ENCODE results near the gene FLRT1.

The FLRT1 gene

DNA sequence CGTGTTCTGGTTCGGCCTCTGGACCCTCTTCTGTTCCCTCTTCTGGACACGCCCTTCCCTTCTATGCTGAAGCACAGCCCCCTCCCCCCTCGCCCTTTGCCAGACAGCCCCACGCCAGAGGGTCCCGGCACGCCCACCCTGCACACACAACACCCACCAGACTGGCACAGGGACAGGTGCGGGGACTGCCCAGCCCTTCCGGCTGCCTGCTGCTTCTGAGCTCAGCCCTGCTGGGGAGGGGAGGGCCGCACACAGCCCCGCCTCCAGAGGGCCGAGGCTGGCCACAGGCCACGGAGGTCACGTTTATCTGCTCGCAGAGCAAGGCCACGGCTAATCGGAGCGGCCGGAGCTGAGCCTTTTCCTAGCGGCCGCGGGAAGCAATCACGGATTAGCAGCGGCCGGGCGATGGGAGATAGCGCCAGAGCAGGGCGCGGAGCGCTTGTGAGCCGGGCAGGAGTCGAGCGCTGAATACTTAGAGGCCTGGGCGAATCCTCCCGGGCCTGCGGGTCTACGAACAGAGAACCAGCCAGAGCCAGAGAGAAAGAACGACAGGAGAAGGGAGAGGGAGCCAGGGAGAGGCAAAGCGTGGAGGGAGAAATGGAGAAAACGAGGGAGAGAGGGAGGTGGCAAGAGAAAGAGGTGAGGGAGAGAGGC lies 28.0 kb upstream of the FLRT1 start:
- DNase-seq: no peak

DNA sequence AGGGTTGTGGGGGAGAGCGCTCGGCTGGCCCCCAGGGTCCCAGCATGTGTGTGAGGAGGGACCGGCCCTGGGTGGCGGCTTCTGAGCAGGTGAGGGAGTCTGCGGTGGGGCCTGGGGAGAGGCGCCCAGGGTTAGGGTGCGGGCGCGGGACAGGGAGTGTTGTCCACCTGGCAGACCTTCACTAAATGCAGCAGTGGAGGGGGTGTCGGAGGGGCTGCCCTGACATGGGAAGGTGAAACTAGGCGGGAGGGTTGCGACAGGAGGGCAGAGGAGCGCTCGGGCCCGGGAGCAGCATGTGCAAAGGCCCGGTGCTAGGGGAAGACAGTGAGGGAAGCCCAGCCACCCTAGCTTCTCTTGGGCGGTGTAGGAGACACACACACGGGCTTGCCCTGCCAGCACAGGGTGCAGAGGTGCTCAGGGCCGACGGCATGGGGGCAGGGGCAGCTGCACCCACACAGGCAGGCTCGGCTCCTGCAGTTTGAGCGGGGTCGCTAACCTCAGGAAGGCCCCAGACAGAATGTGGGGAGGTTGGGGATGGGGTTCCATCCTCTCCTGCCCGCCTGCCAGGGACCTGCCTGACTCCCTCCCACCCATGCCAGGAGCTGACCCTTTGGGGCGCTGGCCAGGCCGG lies 27.3 kb upstream of the FLRT1 start:
- DNase-seq: no peak

DNA sequence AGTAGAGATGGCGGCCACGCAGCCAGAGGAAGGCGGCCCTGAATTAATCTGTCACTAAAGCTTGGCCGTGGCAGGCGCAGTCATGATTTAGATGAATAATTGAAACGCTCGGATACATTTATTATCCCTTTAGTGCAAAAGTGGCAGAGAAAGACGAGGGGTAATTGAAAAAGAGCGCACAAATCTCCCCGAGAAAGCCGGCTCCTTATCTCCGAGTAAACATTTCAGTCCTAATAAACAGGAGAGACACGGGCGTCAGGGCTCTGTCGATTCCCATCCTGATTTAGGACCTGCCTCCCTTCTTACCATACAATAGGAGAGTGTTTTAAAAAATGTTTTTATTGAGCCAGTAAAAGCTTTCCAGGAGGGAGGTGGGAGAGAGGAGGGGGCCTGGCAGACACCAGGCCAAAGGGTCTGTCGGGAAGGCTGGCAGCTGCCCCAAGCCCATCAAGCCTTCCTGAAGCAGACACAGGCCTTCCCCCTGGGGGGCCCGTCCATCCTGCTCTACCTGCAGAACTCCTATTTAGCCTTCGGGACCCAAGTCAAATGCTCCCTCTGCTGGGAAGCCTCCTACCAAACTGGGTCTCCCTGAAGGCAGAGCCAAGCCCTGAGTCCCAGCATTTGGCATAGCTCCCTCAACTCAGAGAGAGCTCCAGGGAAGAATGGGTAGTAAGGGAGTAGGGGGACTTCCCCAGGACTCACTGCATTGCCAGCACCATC lies 26.7 kb upstream of the FLRT1 start:
- no peak for DNase-seq

DNA sequence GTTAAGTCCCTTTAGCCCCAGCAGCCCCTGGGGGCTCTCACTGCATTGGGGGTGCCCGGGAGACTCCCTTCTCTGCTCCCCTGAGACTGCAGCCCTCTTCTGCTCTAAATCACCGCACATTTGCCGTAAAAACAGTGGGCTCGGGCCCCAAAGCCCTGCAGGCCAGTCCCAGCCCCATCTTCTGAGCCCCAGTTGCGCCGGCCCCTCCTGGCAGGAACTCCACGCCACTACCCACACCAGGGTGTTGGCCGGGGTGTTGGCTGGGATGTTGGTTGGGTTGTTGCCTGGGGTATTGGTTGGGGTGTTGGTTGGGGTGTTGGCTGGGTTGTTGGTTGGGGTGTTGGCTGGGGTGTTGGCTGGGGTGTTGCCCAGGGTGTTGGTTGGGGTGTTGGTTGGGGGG lies 26.0 kb upstream of the FLRT1 start:
- DNase-seq: no peak

DNA sequence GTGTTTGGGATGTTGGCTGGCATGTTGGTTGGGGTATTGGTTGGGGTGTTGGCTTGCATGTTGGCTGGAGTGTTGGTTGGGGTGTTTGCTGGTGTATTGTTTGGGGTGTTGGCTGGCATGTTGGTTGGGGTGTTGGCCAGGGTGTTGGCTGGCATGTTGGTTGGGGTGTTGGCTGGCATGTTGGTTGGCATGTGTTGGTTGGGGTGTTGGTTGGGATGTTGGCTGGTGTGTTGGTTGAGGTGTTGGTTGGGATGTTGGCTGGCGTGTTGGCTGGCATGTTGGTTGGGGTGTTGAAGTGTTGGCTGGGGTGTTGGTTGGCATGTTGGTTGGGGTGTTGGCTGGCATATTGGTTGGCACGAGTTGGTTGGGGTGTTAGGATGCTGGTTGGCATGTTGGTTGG lies 24.9 kb upstream of the FLRT1 start:
- no peak for DNase-seq

DNA sequence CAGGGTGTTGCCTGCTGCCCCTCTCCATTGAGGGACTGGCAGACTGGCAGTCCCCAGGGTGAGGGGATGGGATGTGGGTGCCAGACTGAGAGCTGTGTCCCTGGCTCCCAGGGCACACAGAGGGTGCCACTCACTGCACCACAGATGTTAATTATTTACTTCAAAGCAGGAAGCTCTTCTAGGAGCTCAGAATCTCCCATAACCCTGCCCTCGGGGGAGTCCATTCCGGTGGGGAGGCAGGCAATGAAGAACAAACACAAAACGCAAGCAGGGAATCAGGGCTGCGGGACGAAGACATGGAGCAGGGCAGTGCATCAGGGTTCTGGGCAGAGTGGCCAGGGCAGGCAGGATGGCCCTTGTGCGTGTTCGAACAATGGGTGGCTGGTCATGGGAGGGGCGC lies 24.4 kb upstream of the FLRT1 start:
- DNase-seq: no peak

DNA sequence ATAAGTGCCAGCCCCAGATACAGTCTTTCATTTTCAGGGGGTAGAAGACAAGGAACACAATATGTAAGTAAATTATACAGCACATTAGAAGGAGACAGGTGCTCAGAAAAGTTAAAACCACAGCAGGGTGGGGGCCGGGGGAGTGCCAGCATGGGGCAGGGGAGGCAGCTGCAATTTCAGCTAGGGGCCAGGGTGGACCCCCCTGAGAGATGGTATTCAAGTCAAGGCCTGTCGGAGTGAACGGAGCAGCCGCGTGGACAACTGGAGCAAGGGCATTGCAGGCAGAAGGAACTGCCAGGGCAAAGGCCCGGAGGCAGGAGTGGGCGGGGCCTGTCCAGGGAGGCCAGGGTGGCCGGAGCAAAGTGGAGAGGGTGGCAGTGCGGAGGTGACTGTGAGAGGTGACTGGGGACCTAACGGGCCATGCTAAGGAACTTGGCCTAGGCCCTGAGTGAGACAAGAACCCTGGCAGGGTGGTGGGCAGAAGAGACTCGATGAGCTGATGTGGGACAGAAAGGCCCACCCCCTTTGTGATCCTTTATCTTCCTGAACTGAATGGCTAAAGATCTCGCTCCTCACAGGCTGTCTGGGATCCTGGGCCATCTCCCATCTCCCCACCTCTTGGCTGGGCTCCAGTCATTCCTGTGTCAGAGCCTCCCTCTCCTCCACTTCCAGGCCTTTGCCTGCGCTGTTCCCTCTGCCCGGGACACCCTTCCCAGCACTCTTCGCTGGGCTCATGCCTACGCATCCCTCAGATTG lies 22.4 kb upstream of the FLRT1 start:
- DNase-seq: no peak

DNA sequence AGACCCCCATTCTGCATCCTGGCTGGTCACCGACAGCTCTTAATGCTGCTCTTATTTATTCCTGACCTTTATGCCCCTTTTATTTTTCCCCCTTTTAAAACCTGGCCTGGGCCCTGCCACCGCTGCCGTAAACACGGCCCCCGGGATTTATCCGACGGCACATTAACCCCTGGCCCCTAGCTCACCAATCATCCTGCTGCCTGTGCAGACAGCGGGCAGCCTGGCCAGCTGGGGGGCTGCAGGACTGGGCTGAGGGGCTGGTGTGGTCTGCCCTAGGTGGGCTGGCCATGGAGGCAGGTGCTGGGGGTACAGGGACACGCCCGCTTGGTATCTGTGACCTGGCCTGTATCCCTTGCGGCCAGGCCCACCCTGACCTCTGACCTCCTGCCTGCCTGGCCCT lies 21.4 kb upstream of the FLRT1 start:
- DNase-seq: no peak

DNA sequence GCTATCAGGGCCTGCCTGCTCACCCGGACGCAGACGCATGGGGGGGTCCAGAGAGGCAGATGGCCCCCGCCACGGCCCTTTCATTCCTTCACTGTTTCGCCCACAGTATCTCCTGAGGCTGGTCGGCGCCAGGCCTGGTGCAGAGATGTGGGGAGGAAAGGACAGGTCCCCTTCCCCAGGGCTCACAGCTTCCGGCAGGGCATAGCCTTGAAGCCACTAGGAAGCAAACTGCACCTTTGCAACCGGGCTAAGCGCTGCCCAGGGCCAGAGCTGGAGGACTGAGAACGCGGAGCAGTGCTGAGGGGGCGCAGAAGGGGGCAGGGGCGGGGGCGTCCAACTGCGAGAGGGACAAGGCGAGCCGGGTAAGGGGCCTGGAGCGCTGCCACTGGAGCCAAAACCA lies 20.2 kb upstream of the FLRT1 start:
- DNase-seq: no peak

DNA sequence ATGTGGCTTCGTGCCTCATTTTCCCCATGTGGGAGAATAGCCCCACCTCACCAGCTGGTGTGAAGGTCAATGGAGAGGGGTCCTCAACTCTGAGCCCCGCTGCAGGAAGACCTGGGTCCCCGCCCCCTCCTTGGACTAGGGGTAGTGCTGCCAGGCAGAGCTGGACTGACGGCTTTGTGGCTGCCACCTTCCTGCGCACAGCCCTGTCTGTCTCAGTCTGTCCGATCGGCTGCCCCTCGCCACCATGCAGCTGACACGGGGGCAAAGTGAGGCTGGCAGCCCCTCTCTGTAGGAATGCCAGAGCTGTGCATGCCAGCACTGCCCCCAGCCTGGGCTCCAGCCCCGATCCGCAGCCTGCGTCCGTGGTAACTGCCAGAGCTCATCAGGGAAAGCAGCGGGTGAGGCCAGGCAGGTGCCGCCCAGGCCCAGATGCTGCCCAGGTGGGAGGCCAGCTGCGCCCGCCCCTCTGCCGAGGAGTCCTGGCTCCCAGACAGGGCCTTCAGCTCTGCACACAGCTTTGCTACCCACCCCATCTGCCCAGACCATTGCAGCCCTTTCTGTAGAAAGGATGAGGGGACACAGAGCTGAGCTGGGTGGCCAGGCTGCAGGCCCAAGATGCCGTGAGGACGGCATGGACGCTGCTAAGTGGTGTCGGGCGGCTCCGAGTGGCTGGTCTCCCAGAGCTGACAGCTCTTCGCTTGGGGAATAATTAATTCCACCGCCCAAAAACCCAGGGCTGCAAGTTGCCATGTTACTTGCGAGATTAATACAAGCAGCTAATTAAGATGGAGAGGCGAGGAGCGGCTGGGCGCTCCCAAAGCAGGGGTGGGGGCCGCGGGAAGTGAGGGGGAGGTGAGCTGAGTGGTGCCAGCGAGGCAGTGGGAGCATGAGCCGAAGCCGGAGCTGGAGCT lies 19.5 kb upstream of the FLRT1 start:
- no peak for DNase-seq

DNA sequence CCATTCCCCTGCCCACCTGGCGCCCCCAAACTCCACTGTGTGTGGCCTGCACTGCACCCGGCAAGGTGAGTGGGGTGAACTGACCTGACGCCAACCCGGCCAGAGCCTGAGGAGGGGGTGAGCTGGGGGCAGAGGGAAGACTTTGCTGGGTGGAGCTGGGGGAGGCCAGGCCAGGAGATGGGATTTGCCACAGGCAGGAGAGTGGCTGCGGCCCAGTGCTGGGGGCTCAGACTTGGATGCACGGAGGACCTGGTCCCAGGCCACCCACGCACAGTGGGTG lies 17.8 kb upstream of the FLRT1 start:
- DNase-seq: no peak

DNA sequence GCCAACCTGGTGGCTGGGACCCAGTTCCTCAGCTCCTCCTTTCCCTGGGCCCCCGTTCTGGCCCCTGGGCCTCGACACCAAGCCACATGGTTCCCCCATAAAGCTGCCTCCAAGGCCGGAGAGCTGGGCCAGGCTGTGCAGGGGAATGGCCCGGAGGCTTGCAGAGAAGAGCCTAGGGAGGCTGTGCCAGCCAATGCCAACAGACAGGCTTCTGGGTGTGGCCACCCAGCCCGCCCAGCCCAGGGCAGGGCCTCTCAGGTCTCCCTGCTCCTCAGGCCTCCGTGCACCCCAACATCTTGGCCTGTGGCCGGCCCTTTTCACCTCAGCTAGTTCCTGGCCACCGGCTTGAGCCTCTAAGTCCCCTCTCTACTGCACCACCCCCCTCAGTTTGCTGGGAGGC lies 17.4 kb upstream of the FLRT1 start:
- no peak for DNase-seq

DNA sequence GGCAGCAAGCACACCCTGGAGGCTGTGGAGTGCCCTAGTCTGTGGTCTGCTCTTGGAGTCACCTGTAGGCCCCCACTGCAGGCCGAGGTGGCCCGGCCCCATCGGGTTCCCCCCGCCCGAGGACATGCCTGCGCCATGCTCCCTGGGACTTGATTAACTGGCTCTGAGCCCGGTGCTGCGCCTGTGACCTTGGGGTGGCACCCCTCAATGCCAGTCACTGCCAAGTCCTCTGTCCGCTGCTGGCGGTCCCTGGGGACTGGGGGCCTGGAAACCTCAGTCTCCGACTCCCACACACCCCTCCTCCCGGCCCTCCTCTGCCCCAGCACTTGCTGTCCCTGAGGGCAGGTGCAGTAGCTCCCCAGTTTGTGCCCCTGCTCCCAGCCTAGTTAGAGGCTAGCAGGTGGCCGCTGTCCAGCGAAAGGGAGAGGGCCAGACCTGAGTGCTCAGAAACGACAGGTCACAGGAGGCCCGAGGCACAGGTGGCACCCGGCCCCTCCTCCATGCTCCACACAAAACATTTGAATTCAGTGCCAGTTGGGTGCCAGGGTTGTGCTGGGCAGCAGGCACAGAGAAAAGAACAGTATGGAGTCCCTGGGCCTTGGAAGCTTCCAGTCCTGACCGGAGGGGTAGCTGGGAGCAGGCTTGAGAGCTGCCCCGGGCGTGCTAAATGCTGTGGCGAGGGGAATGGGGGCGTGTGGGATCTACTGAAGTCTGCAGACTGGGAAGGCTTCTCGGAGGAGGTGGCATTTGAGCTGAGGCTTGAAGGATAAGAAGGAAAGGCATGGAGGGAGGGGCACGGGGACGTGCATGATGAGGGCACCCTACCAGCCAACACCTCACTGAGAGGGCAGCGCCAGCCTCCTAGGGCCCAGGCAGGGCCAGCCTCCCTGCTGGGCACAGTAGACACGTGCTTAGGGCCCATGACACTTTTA lies 16.4 kb upstream of the FLRT1 start:
- no peak for DNase-seq

DNA sequence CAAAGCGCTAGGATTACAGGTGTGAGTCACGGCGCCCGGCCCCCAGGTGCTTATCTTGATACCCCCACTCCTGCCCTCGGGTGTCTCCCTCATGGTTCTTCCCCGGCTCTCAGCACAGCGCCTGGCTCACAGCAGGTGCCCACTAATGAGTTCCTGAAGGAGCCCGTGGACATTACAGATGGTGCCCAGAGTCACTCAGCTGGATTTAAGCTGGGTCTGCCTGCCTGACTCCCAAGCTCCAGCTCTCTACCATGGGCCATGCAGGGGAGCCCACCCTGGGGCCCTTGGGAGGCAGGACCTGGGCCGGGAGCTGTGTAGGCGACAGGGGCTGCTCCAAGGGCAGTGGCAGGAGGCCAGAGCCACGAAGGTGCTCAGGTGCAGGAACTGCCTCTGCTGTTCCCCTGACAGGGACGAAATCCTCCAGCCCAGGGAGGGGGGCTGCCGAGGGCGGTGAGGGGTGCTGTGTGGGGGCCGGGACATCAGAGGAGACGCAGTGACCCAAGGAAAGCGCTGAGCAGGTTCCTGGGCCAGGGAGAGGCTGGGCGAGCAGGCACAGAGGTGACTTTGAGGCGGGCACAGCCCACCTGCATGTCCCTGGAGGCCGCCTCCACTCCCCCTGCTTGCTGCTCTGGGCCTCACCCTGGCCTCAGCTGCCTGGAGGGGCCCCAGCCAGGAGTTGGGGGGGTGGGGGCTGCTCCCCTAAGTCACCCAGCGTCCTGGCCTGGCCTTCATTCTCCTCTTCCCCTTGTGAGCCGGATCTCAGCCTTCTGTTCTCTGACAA lies 14.6 kb upstream of the FLRT1 start:
- no peak for DNase-seq

DNA sequence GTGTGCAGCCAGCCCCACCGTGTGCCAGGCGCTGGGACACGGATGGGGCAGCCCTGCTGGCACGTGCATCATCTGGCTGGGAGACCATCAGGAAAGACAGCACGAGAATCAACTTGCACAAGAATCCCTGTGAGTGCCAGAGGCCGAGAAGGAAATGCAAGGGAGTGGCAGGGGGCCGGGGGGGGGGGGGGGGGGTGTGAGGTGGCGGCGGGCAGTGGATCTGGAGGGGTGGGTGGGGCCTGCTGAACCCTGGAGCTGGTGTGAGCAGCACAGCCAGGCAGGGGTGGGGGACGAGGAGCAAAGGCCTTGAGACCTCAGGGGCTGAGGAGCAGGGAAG lies 14.0 kb upstream of the FLRT1 start:
- DNase-seq: no peak

DNA sequence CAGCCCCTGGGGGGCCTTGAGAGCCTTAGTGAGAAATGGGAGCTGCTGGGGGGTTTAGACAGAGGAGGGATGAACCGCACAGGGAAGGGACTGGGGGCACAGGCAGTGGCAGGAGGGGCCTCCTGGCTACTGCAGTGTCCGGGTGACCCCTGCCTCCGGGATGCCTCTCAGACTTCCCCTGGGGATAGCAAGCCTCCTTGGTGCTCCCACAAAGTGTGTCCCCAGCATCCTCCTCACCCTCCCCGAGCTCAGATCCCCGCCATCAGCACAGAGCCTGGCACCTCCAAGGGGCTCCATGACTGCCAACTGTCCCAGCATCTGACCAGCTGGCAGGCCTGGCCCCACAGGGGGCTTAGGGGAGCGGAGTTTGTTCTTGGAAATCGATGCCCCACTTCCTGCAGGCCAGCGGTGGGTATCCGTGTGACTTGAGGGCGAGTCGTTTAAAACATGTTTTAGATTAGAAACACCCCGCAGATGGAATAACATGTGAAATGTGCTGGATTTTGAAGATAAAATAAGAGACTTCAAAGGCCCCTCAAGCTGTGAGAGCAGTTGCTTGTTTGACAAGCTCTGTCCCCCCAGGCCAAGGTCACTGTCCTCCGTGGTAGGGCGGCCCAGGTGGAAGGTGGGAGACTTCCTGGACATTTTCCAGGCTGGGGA lies 13.5 kb upstream of the FLRT1 start:
- DNase-seq: no peak

DNA sequence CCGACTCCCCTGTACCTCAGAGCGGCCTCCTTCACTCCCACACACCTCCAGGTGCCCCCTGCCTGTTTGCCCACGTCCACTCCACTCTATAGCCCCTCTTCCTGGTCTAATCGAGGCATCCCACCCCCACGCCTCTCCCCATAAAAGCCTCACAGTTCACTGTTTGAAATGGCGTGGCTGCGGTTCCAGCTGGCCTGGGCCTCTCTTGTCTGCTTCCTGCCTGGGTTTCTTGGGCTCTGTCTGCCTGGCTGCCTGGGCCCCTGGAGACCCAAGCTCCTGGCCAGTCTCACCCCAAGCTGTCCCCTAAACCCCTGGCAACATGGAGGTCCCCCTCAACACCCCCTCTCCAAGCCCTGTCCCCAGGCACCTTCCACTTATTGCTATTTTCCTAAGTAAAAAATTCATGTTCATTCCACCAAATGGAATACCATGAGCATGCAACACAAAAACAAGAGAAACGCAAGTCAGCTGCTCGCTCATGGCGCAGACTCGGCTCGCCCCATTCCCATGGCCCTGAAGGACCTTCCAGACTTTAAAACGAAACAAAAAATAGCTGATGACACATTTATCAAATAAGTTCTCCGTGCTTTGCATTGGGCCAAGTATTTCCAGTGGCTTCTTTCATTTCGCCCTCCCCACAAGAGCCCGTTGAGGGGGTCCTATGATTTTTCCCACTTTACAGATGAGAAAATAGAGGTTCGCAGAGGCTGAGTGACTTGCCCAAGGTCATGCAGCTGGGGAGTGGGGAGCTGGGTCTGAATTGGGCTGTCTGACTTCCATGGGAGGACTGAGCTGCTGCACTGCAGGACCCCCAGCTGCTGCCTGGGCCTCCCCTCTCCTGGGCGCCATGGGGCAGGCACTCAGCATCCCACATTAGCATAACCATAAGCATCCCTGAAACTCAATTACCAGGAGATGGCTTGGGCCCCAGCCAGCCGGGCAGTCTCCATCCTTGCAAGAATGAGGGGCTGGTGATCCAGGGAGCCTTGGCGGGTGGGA lies 11.7 kb upstream of the FLRT1 start:
- no peak for DNase-seq

DNA sequence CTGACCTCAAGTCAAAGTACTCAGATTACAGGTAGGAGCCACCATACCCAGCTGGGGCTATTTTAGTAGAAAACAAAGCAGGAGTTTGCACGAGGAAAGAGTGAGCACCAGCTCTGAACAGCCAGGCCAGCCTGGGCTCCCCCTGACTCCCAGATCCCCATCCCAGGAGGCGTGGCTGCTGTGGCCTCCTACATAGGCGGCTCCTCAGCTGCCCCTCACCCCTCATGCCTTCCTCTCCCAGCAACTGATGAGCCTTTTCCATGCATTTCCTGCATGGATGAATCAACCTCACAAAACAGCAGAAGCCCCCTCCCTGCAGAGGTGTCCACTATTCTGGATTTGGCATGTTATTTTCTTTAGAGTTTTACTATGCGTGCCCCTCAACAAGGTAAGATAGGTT lies 10.5 kb upstream of the FLRT1 start:
- no peak for DNase-seq

DNA sequence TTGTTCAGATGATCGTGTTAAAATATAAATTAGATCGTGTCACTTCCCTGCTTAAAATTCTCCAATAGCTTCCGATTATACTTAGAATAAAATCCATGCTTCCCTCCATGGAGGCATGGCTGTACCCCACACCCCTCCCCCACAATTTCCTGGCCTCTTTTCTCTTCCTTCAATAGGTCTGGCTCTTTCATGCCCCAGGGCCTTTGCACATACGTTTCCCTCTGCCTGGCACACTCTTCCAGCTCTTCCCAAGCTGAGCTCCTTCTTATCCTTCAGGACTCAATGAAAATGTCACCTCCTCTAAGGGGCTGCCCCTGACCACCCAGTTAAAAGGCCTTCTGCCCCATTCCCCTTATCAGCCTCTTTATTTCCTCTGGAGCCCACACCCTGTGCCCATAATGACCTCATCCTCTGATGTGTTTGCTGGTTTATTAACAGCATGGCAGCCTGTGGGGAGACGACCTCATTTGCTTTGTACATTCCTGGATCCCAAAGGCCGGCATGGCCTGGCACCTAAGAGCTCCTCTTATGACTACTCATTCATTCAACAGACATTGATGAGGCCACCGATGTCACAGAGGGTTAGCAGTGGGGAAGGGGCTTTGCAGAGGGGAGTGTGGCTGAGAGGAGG lies 9.0 kb upstream of the FLRT1 start:
- no peak for DNase-seq
